Kidney tubule cell (primary cell): ENCODE measurements around the gene C6orf58.
"Not testable (repeated sequence)": the region's sequence is repeated elsewhere in the genome, so short reads cannot be mapped to it uniquely, and the experiment has no call there.

Experiments
- DNase-seq: peaks from one replicate; pipeline ENCODE4 v3.0.0-alpha.2; 2018; ENCODE audit warnings: low spot score

The C6orf58 gene

DNA sequence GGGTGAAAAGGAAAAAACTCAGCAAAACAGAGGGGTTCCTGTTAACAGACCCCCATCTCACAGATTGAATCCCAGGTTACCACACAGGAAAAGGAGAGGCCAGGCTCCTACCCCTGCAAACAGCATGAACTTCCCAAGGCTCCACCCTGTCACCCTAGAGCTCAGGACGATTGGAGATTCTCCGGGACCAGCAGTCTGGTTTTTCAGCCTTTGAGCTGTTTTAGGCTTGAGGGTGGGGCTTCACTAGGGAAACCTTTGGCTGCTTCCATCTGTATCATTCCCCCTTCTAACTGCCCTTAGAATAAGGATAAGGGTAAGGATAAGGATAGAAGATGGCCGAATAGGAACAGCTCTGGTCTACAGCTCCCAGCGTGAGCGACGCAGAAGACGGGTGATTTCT is 16.0 kb downstream of the C6orf58 start:
- no peak for DNase-seq

DNA sequence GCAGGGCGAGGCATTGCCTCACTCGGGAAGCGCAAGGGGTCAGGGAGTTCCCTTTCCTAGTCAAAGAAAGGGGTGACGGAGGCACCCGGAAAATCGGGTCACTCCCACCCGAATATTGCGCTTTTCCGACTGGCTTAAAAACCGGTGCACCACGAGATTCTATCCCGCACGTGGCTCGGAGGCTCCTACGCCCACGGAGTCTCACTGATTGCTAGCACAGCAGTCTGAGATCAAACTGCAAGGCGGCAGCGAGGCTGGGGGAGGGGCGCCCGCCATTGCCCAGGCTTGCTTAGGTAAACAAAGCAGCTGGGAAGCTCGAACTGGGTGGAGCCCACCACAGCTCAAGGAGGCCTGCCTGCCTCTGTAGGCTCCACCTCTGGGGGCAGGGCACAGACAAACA is 16.5 kb downstream of the C6orf58 start:
- not testable (repeated sequence) for DNase-seq

DNA sequence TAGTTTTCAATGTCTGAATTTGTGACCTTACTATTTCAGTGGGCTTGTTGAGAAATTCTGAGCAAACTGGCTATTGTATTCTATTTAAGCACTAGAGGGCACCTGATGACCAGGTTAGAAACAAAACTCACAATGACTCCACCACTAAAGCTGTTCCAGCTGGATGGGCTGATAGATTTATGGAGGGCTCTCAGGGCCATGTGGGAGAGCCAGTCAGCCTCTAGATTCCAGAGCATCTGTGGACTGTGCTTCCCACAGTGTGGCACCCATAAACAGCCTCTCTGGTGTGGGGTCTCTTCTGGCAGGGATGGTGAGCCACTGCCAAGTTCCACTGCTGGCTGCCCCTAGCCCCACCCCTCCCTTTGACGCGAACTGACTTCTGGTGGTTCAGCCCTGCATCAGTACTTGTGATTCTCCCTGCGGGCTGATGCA is 29.2 kb downstream of the C6orf58 start:
- DNase-seq, result peak; percentile 64

DNA sequence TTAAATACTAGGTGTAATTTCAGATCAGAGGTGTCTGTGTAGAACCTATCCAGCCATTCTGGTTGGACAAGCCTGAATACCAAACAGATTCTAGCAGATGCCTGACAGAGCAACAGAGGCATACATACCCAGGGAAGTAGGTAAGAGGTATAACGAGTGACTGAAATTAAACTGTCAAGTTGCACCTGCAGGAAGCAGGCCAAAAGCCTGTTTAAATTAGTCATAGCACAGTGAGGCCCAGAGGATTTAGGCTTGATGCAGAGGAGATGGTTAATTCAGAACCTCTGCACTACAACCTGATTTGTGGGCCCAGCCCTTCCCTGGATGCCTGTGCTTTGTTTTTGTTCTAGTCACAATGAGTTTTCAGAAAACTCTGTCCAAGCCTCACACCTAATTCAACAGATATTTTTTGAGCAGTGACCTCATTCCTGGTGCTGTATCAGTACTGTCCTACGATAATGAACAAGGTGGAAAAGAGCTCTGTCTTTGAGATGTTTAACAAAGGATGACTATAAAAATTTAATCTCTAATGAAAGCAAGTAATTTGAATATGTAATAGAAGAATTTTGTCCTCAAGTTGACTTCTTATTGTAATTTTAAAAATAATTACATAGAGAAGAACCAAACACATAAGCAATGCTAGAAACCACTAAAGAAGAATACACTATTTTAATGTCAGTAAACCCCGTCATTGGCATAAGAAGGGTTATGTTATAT is 31.7 kb downstream of the C6orf58 start:
- no peak for DNase-seq

DNA sequence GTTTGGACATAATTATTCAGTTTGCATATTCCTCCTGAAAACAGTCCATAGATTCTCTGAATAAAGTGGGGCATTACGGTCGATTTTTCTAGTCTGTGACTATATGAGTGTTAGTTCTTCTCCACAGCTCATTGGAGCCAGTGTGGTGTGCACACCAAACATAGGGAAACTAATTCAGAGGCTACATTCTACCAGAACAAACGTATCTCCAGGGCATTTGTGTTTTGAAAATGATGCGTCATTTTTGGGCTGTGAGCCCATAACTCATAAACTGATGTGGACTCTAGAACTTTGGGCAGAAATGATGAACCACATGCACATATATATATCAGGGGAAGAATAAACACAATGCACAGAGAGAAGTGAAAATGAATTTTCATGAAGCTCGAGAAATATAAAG is 41.8 kb downstream of the C6orf58 start:
- no peak for DNase-seq

DNA sequence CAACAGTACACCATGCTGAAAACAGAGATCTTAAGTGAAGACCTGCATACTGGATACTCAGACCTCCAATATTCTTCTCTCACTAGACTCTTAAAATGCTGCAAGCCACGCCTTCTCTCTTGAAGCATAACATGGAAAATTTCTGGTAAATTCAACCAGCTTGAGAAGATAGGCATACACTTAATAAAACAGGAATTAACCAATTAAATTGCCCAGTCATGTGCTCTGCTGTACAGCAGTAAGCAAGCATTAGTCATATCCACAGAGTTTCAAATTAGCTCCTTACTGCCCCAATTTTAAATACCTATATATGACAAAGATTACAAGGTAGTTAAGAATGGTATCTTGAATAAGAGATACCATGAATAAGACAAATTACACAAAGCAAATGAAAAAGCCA is 53.8 kb downstream of the C6orf58 start:
- DNase-seq, result peak; percentile 2

DNA sequence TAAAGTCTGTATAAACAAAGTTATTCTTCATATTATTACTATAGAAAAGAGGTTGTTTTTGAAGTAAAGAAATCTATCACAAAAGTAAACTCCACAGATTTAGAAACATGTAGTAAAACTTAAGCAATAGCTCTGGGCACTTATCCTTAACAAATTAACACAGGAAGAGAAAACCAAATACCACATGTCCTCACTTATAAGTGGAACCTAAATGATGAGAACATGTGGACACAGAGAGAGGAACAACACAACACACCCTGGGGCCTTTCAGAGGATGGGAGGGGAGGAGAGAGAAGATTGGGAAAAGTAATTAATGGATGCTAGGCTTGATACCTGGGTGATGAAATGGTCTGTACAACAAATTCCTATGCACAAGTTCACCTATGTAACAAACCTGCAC is 57.2 kb downstream of the C6orf58 start:
- DNase-seq, result no peak

DNA sequence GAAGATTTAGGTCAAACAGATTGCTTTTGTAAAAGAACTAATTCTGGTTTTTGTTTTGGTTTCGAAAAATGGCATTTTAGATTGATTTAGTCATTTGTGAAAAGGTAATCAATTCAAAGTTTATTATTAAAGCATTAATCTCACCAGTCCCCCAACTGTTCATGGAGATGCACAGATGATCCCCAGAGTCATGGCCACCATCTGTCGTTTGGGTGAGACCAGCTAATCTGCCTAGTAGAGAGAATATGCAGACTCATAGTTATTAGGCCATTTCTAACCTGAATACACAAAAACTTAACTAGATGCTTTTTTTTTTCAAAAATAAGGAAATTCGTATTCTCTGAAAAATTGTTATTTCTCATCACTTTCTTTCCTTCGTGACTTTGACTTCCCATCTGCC is 58.1 kb downstream of the C6orf58 start:
- no peak for DNase-seq

DNA sequence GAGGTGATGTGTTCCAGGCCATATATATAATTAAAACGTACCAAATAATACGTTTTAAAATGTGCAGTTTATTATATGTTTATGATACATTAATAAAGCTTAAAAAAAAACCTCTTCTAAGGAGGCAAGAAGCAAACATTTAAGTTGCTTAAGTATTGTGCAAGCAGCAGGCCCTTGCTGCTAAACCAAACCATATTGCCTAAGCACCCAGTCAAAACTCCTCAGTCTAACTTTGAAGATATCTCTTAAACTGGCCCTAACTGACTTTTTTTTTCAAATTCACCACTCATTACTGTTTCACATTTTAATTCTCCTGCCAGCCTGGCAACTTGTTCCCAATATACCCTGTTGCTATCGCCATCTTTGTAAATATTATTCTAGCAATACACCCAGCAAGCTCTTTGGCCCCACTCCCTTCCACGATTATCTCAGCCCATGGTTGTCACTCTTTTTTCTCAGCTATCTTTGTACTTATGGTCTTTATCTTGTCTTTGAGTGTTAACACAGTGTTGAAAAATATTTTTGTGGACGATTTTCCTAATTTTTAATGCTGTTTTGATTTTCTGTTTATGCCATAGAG is 60.9 kb downstream of the C6orf58 start:
- no peak for DNase-seq
